GM23338 (cell line): Measurements from ENCODE around the gene IGFBP5. TPM values are rescaled to one million over a fixed set of nuclear protein-coding genes. Genes with fewer than 3 reads are reported as not detected.
A peak's percentile ranks its signal among the peaks of the same experiment; 100 is the strongest.

Experiments
- ATAC-seq: fragments of 200-7000 bp; cut with Tn5 transposase; 3 replicates; pipeline ENCODE4 v1.9.1; 2020
- DNase-seq: peaks from one replicate; pipeline ENCODE4 v3.0.0-alpha.2; 2015; ENCODE audit warnings: low spot score
- H2AFZ ChIP-seq: fragments of 200-600 bp; sonication (generic); 2 replicates; pipeline ENCODE4 v1.8.0; 2016; ENCODE audit warnings: antibody characterized with exemption, mild to moderate bottlenecking, moderate library complexity
- H3F3A ChIP-seq: fragments of 200-600 bp; sonication (generic); replicated peaks from 2 replicates; pipeline ENCODE4 v1.8.0; 2017; ENCODE audit warnings: antibody characterized with exemption, mixed run types, low read depth
- H3K27ac ChIP-seq: fragments of 200-600 bp; sonication (generic); 2 replicates; pipeline ENCODE4 v1.6.1; 2016; ENCODE audit warnings: low read depth
- H3K27me3 ChIP-seq: fragments of 200-600 bp; sonication (generic); 2 replicates; pipeline ENCODE4 v1.8.0; 2016; ENCODE audit warnings: mild to moderate bottlenecking, mixed run types, moderate library complexity; ENCODE audit not compliant: insufficient read depth
- H3K36me3 ChIP-seq: fragments of 200-600 bp; sonication (generic); 2 replicates; pipeline ENCODE4 v1.8.0; 2016; ENCODE audit warnings: mild to moderate bottlenecking; ENCODE audit not compliant: insufficient read depth
- H3K4me1 ChIP-seq: fragments of 200-600 bp; sonication (generic); 2 replicates; pipeline ENCODE4 v1.8.0; 2016; ENCODE audit warnings: mild to moderate bottlenecking, moderate library complexity; ENCODE audit not compliant: insufficient read depth
- H3K4me2 ChIP-seq: fragments of 200-600 bp; sonication (generic); 2 replicates; pipeline ENCODE4 v1.7.1; 2017; ENCODE audit warnings: mixed run types
- H3K4me3 ChIP-seq: fragments of 200-600 bp; sonication (generic); 2 replicates; pipeline ENCODE4 v1.6.1; 2016; ENCODE audit warnings: mixed run types
- H3K79me2 ChIP-seq: fragments of 200-600 bp; sonication (generic); replicated peaks from 2 replicates; pipeline ENCODE4 v1.8.0; 2017; ENCODE audit warnings: mild to moderate bottlenecking; ENCODE audit not compliant: insufficient read depth
- H3K9me2 ChIP-seq: fragments of 200-600 bp; sonication (generic); 2 replicates; pipeline ENCODE4 v1.8.0; 2017; ENCODE audit not compliant: insufficient read depth
- H4K20me1 ChIP-seq: fragments of 200-600 bp; sonication (generic); replicated peaks from 2 replicates; pipeline ENCODE4 v1.8.0; 2017; ENCODE audit warnings: mild to moderate bottlenecking; ENCODE audit not compliant: insufficient read depth
- H3K27ac Mint-ChIP-seq: 2 replicates; pipeline ENCODE4 v1.8.0; 2020; ENCODE audit warnings: inconsistent platforms, mild to moderate bottlenecking, moderate library complexity, mixed read lengths
- H3K27me3 Mint-ChIP-seq: 3 replicates; pipeline ENCODE4 v1.8.0; 2022; ENCODE audit warnings: low read depth, mild to moderate bottlenecking, moderate library complexity, mixed read lengths, inconsistent platforms; ENCODE audit not compliant: insufficient read depth, poor library complexity
- H3K36me3 Mint-ChIP-seq: 3 replicates; pipeline ENCODE4 v1.8.0; 2021; ENCODE audit warnings: low read depth, mild to moderate bottlenecking, inconsistent platforms, moderate library complexity, mixed read lengths
- H3K4me1 Mint-ChIP-seq: 3 replicates; pipeline ENCODE4 v1.8.0; 2020; ENCODE audit warnings: mild to moderate bottlenecking, inconsistent platforms, mixed read lengths
- H3K4me3 Mint-ChIP-seq: 3 replicates; pipeline ENCODE4 v1.8.0; 2021; ENCODE audit warnings: moderate library complexity, mild to moderate bottlenecking, inconsistent platforms, mixed read lengths
- H3K9me3 Mint-ChIP-seq: 3 replicates; pipeline ENCODE4 v1.8.0; 2020; ENCODE audit warnings: moderate library complexity, mild to moderate bottlenecking, inconsistent platforms, mixed read lengths
- CREB1 ChIP-seq: fragments of 250-450 bp; sonication (Bioruptor Pico); IDR thresholded peaks from 2 replicates; pipeline ENCODE4 v1.5.0; 2020; ENCODE audit warnings: low read depth, mild to moderate bottlenecking, moderate library complexity
- ETS1 ChIP-seq: IDR thresholded peaks from 2 replicates; pipeline ENCODE4 v1.6.1; 2016; ENCODE audit warnings: antibody characterized with exemption
- EZH2 ChIP-seq: fragments of 200-600 bp; sonication (generic); IDR thresholded peaks from one replicate; pipeline ENCODE4 v1.8.0; 2017; ENCODE audit warnings: antibody characterized with exemption, mild to moderate bottlenecking, low read depth; ENCODE audit not compliant: unreplicated experiment
- EZH2phosphoT487 ChIP-seq: fragments of 200-600 bp; sonication (generic); IDR thresholded peaks from one replicate; pipeline ENCODE4 v1.8.1; 2018; ENCODE audit warnings: antibody characterized with exemption; ENCODE audit not compliant: unreplicated experiment
- NANOG ChIP-seq: IDR thresholded peaks from 2 replicates; pipeline ENCODE4 v1.6.1; 2016; ENCODE audit warnings: antibody characterized with exemption, borderline replicate concordance
- POLR2AphosphoS5 ChIP-seq: IDR thresholded peaks from 2 replicates; pipeline ENCODE4 v1.6.1; 2016; ENCODE audit warnings: antibody characterized with exemption, low read depth
- REST ChIP-seq: IDR thresholded peaks from one replicate; pipeline ENCODE4 v1.6.1; 2018; ENCODE audit warnings: antibody characterized with exemption; ENCODE audit not compliant: unreplicated experiment
- ZNF114 ChIP-seq: fragments of 250-450 bp; sonication (Bioruptor Pico); IDR thresholded peaks from 2 replicates; pipeline ENCODE4 v1.5.0; 2020; ENCODE audit warnings: mild to moderate bottlenecking, moderate library complexity
- ZNF331 ChIP-seq: fragments of 250-450 bp; sonication (Bioruptor Pico); IDR thresholded peaks from 2 replicates; pipeline ENCODE4 v1.5.0; 2020; ENCODE audit warnings: low read depth, mild to moderate bottlenecking, moderate library complexity
- polyA plus RNA-seq: library from polyadenylated mRNA; unstranded; fragments of >200 nt; fragmentation: Nextera tagmentation; extraction: Ambion mirVana; gene quantifications from 2 replicates; pipeline ENCODE4 v1.2.1, GENCODE V29; 2016
- total RNA-seq: library from RNA; depleted of rRNA; stranded (reverse); fragments of >200 nt; shearing (Covaris generic); gene quantifications from 2 replicates; pipeline ENCODE4 v1.2.3, GENCODE V29; 2014

IGFBP5 gene
- total and polyA plus RNA-seq, 2 experiments from 2014 or later = 0.70 to 2.5 TPM

- Histone ChIP-seq H3K4me1 (peaks cover 39% of the 10 kb centered on the region), H4K20me1 (no peaks in the 10 kb centered on the region), H3K27ac (no peak overlapping the region), H3K79me2 (no peaks in the 10 kb centered on the region), H3F3A (0 out of 2 replicates have a peak, but pooled peaks cover 4% of the 10 kb centered on the region), H3K4me2 (peak overlapping the region; percentile 98), H3K36me3 (no peaks in the 10 kb centered on the region), H3K4me3 (peak overlapping the region; percentile 77), H3K9me2 (no peaks in the 10 kb centered on the region), H3K27me3 (peaks cover 52% of the 10 kb centered on the region), H2AFZ (peak overlapping the region; percentile 63)
- Mint-ChIP-seq H3K4me3 (peak overlapping the region; percentile 84), H3K4me1 (peaks cover 46% of the 10 kb centered on the region), H3K9me3 (no peaks in the 10 kb centered on the region), H3K27ac (no peak overlapping the region), H3K36me3 (no peaks in the 10 kb centered on the region), H3K27me3 (peaks cover 38% of the 10 kb centered on the region)
- ATAC-seq = peak; percentile 8
- DNase-seq = peak; percentile 81
- TF ChIP-seq ETS1 (no peak), EZH2 (no peak), ZNF114 (no peak), POLR2AphosphoS5 (no peak), EZH2phosphoT487 (no peak), REST (no peak), CREB1 (no peak), NANOG (no peak)
Measured at GRCh38 chr2:216690853-216691741, 4.3 kb downstream of the IGFBP5 start.

GRCh38 chr2:216690456-216690852 lies 4.9 kb downstream of the IGFBP5 start:
- Mint-ChIP-seq H3K27me3 (peaks cover 34% of the 10 kb centered on the region), H3K27ac (no peak overlapping the region), H3K9me3 (no peaks in the 10 kb centered on the region), H3K36me3 (no peaks in the 10 kb centered on the region), H3K4me3 (peak overlapping the region; percentile 40), H3K4me1 (peaks cover 40% of the 10 kb centered on the region)
- no peaks in the 10 kb centered on the region for H3K9me2 ChIP-seq
- H3K4me2 ChIP-seq = peak overlapping the region; percentile 62
- no peak overlapping the region for H3K27ac ChIP-seq
- no peaks in the 10 kb centered on the region for H3K36me3 ChIP-seq
- 0 out of 2 replicates have a peak, but pooled peaks cover 4% of the 10 kb centered on the region for H3F3A ChIP-seq
- H3K27me3 ChIP-seq = peaks cover 47% of the 10 kb centered on the region
- H2AFZ ChIP-seq = no peak overlapping the region
- no peak for TF ChIP-seq ZNF331 (CRISPR knock-in tag)
- no peak for TF ChIP-seq REST
- H4K20me1 ChIP-seq = no peaks in the 10 kb centered on the region
- ATAC-seq (no peak), DNase-seq (no peak)
- no peaks in the 10 kb centered on the region for H3K79me2 ChIP-seq
- peaks cover 35% of the 10 kb centered on the region for H3K4me1 ChIP-seq
- no peak overlapping the region for H3K4me3 ChIP-seq
